ENCODE results near the gene VEGFA.

The VEGFA gene

DNA sequence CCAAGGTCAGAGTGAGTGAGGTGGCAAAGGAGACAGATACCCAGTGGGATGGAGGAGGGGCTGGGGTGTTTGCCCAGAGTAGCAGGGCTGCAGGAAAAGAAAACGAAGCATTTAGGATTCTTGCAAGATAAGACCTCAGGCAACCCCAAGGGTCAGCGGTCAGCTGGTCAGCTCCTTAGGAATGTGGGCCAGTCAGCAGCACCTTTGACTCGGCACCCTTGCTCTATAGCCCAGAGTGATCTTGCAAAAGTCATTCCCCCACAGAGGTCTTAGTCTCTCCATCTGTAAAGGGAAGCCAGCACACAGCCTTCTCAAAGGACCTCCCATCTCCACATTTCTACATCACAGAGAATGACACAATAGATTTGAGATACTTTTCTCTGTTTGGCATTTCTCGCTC lies 56.7 kb downstream of the VEGFA start:
- DNase-seq, result no peak

DNA sequence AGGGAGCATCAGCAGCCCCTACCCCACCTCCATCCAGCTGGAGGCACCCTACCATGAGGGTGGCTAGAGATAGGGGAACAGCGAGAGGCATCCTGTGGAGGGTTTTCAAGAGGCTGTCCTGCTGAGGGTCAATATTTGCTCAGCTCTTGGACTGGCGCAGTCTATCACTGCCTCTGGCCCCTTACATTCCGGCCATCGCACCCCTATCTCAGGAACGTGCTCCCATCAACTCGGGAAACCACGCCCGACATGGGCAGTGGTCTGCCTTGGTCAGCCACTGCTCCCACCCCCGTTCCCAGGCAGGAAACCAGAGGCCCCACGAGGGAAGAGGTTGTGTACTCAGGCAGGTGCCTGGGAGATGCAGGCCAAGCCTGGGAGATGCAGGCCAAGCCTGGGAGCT lies 57.9 kb downstream of the VEGFA start:
- DNase-seq, result no peak

DNA sequence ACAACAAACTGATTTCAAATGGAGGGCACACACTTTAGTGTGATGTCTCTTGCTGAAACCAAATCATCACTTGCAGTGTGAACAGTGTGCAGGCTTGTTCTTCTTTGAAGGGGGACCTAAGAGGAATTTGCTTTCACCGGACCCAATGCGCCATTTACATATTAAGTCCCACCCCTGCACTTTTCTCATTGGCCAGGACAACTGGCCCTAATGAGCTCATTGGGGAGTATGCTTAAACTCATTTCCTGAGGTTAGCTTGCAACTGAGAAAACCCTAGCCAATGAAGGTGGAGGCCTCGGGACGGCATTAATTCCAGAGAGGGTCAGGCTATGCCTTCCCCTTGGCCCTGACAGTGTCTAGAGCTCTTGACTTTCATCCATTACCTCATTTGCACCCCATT lies 58.7 kb downstream of the VEGFA start:
- no peak for DNase-seq

DNA sequence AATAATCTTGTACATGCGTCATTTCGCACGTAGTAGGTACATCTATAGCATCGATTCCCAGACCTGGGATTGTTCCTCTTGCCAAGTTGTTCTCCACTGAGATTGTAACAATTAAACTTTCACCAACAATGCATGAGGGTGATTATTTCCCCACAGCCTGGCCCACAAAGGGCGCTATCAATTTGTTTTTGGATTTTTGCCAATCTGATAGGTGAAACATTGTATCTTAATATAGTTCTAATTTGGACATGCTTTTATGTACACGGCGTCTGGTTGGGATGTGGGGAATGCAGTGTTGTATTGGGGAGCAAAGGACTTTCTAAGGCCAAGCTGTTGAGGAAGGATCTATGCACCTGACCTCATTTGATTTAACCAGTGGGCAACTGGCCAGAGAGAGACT lies 59.5 kb downstream of the VEGFA start:
- DNase-seq, result no peak

DNA sequence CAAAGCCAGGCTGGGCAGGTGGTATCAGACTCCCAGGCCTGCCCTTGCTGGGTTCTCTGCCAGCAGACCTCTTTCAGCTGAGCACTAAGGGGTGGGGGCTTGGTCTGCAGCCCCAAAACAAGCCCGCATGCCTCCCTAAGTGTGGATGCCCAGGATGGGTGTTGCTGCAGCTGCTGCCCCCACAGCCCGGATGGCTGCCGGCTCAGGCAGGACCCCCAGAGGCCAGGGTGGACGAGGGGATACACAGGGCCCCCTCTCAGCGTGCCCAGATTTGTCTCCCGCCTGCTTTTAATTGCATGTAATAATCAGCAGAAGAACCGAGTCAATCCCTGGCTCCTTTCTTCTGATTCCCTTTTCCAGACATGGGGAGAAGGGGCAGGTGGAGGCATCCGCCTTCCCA lies 60.8 kb downstream of the VEGFA start:
- no peak for DNase-seq

DNA sequence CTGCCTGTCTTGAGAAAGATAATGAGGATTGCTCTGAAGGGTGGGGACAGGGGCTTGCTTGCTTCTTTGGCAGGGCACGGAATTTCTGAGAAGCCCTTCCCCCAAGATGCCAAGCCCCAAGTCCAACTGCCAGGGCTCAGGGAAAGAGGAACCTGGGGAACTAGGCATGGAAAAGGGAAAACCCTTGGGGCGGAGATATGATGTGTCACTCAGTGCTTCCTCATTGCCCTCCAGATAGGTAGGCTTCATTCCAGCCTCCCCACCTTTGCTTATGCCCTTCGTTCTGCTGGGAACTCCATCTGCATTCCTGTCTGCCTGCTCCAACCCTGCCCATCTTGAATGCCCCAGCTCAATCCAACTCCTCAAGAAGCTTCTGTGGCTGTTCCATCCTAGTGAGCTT lies 61.2 kb downstream of the VEGFA start:
- DNase-seq, result no peak

DNA sequence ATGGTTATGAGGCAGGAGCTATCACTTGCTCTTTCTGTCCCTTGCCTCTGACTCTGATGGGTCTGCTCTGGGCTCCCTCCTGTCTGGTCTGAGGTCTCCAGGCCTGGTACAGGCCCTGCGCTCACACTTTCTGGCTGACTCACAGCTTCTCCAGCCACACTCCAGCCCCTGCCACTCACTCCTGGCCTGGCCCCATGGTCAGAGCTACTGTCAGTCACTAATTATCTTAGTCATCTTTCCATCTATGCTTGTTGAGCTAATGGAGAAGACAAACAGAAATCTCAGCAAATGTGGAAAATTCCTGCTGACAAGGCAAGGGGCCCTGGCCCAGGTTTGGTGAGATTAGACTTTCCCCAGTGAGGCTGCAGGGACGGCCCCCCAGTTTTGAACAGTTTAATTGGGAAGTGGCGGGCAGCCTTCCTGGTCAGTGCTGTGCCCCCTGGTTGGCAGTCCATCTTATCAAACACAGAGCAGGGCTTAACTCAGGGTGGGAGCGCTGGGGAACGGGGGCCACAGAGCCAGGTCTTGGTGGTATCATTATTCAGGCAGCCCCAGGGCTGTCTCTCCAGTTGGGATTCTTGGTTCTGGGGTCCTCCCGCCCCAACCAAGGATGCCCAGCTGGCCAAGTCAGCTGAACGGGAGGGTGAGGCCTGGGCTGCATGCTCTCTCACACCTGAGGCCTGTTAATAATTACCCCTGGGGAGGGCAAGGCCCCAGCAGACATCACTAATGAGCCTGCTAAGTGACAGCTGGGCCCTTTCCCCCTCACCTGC lies 63.4 kb downstream of the VEGFA start:
- DNase-seq, result no peak

DNA sequence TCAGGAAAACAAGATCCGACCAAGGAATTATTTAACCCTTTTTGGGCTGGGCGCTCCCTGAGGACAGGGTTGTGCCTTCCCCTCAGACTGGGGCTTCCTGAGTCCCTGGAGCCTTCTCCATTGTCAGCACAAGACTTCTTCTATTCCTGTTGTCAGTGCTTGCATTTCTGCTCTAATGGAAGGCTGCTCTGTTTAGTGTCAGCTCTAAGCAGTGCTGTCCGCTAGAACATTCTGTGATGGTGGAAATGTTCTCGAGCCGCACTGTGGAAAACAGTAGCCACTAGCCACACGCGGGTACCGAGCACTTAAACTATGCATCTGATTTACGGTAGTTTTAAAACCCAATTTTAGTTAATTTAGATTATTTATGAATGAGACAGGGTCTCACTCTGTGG lies 64.0 kb downstream of the VEGFA start:
- DNase-seq, result no peak

DNA sequence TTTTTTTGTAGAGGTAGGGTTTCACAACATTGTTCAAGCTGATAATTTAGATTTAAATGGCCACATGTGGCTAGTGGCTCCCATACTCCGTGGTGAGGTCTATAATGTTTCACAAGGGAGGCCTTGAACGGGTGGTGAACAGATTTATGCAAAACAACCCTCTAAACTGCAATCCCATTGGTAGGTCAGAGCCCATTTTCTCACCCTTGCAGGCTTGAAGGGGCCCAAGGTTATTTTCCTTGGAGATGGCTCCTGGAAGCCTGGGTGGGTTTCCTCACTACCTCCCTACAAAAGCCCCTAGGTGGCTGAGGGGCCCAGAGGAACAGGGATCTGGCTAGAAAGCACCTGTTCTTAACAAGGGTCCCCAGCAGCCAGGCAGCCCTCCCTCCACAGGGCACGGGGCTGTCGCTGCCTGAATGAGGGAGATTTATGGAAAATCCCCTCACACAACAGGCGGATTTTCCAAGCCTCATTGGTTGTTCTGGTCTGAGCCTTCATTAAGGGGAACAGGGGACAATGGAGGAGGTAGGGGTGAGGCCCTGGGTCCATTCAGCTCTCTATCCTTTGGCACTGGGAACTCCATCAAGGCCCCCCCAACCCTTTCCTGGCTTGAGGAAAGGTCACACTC lies 64.6 kb downstream of the VEGFA start:
- DNase-seq, result no peak

DNA sequence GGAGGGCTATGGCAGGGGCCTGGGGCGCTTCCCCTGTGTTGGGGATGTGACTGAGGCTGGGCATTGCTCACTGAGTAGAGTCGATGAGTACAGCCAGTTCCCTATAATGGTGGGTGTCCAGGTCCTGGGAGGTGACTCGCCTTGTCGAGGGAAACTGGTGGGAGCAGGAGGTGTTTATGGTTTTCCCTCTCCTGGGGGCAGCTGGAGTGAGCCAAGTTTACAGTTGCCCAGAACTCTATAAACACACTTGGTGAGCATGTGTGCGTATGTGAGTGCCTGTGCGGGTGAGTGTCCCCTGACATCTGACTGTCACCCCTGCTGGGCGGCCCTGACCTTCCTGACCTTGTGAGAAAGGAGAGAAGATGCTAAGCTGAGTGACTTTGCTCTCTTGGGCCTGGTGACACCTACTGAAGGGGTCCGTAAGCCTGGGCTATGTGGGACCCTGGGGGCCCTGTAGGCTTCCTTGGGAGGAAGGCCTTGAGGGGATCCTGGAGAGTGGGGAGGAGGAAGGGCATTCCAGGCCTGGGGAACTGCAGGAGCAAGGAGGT lies 65.9 kb downstream of the VEGFA start:
- no peak for DNase-seq
